Heart left ventricle (tissue), 16 donors: ENCODE results near the gene FYN. TPM values are rescaled to one million over a fixed set of nuclear protein-coding genes. Genes with fewer than 3 reads are reported as not detected.

ENCODE experiments used
- ATAC-seq, 4 donors: fragments of 200-7000 bp; cut with Tn5 transposase; one replicate each; pipeline ENCODE4 v1.9.1; 2020 to 2022; ENCODE audit warnings: moderate library complexity in 4 of 4, mild to moderate bottlenecking in 3 of 4, moderate number of reproducible peaks in 1 of 4
- DNase-seq, 5 donors: peaks; one replicate each; pipeline ENCODE4 v3.0.0-alpha.2; 2020
- H3K27ac ChIP-seq, 12 donors: fragments of 200-600 bp; sonication (generic) in 4 of 12; one replicate each; pipeline versions ENCODE4 v1.5.0 to v1.8.0; 2016 to 2022; ENCODE audit warnings: mild to moderate bottlenecking in 2 of 12
- H3K27me3 ChIP-seq, 9 donors: fragments of 200-600 bp; sonication (generic) in 2 of 9; one replicate each; pipeline versions ENCODE4 v1.5.1 to v1.8.0; 2016 to 2022; ENCODE audit warnings: mild to moderate bottlenecking in 3 of 9
- H3K36me3 ChIP-seq, 9 donors: fragments of 200-600 bp; sonication (generic) in 2 of 9; one replicate each; pipeline versions ENCODE4 v1.5.0 to v1.8.0; 2018 to 2022; ENCODE audit warnings: mild to moderate bottlenecking in 2 of 9
- H3K4me1 ChIP-seq, 12 donors: fragments of 200-600 bp; sonication (generic) in 4 of 12; one replicate each; pipeline versions ENCODE4 v1.5.0 to v1.8.0; 2016 to 2022; ENCODE audit warnings: mild to moderate bottlenecking in 3 of 12
- H3K4me3 ChIP-seq, 12 donors: fragments of 200-600 bp; sonication (generic) in 4 of 12; one replicate each; pipeline versions ENCODE4 v1.5.0 to v1.8.0; 2017 to 2022; ENCODE audit warnings: mild to moderate bottlenecking in 9 of 12, moderate library complexity in 4 of 12
- H3K9me3 ChIP-seq, 12 donors: fragments of 200-600 bp; sonication (generic) in 4 of 12; one replicate each; pipeline versions ENCODE4 v1.5.0 to v1.8.0; 2016 to 2022; ENCODE audit warnings: mild to moderate bottlenecking in 1 of 12
- POLR2A ChIP-seq, 2 donors: fragments of 450-650 bp; IDR thresholded peaks; one replicate each; pipeline ENCODE4 v1.6.1; 2017; ENCODE audit warnings: antibody characterized with exemption in 2 of 2, mild to moderate bottlenecking in 2 of 2, moderate library complexity in 2 of 2
- WGBS, 4 donors: extraction: QIAGEN DNeasy Blood & Tissue Kit in 2 of 4; methylation state at CpG; one replicate each; pipeline versions ENCODE4 v1.1.5 to v1.1.7; 2013 to 2018; 5-methylcytosine and 5-hydroxymethylcytosine counted together
- intact Hi-C, 10 donors: fragments of 100-400 bp; cut with DNase I; formaldehyde crosslinking; loops; one replicate each; pipeline versions ENCODE4 v1.11.1 to v1.14.2; 2022
- polyA plus RNA-seq, 2 donors: library from polyadenylated mRNA; stranded (reverse); fragments of 200-250 nt; gene quantifications; one replicate each; pipeline ENCODE4 v1.2.3, GENCODE V29; 2013
- total RNA-seq, 9 donors: library from RNA; depleted of rRNA in 2 of 9; stranded (reverse); fragments of >200 nt in 2 of 9; fragmentation: NEBNext Ultra II Directional in 3 of 9; extraction: Animal tissue kit (Norgen Biotek cat#: 25700) in 3 of 9; gene quantifications; one replicate each; pipeline versions ENCODE4 v1.1.0 to v1.2.4, GENCODE V29; 2016 to 2023
- TF ChIP-seq, protein P1 (sequence below), 12 donors: fragments of 200-600 bp; sonication (generic) in 4 of 12; IDR thresholded peaks; one replicate each; pipeline versions ENCODE4 v1.5.0 to v1.8.0; 2018 to 2022; ENCODE audit warnings: antibody characterized with exemption in 12 of 12, mild to moderate bottlenecking in 5 of 12
- donor health status: ischemic (EF 13 %, LVEDD 7.1; RV severe dilation, severe dysfunction).
- donor health status: healthy with polysubstance abuse.
- donor health status: DM: no; HTN: yes; CAD: no.
- donor health status: DM: no; HTN: no; CAD: no.
- donor health status: ischemic (EF 25% LVEDD 6.9; RV normal size, moderate dysfunction).
- donor health status: ischemic (EF 25% LVEDD 5.7; RV mildly dilated, moderate dysfunction).
- donor health status: healthy.
- donor health status: DM: yes; HTN: yes; CAD: no.
- donor health status: ischemic (EF 35%, LVEDD 5.7; RV mildly dilated, moderate dysfunction).
- donor health status: nonischemic (EF 11% LVEDD 7.7; RV severe dilation, severe dysfunction).
- donor health status: DM: yes; HTN: yes; CAD: no.
- donor health status: PGD.
- donor health status: ischemic (EF 29% LVEDD 5.4; RV normal size, mild dysfunction).
- donor health status: nonischemic (EF 23%, LVEDD 6.1; RV moderate dilation, normal function).

Gene FYN
- total and polyA plus RNA-seq, 11 donors = 14.7 to 72.4 (median 52.3) TPM

DNA sequence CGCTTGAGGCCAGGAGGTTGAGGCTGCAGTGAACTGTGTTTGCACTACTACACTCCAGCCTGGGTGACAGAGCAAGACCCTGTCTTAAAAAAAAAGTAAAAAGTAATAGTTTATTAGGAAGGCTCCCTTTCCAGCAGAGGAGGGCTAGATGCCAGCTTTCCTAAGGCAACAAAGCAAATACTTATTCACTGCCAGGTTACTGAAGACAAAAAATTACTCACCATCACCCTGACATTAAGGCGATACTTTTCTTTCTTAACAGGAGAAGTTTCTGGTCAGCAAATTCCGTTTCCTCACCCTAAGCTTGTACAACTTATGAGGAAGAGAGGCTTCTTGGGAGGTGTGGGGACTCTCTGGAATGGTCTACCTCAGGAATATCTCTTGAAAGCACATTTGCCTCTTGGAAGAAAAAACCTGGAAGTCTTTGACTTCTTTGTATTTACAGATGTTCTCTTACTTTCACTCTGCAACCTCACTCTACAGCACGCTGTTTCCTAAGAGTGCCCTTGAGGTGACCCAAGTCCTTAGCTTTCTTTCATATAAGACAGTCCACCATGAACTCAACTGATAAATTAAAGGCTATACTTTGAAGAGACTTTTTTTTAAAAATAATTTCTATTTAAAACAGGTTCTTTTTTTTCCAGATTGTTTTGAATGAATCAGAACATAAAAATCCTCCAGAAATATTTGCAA, 214.6 kb downstream of the FYN start:
- TF ChIP-seq, protein P1, sequence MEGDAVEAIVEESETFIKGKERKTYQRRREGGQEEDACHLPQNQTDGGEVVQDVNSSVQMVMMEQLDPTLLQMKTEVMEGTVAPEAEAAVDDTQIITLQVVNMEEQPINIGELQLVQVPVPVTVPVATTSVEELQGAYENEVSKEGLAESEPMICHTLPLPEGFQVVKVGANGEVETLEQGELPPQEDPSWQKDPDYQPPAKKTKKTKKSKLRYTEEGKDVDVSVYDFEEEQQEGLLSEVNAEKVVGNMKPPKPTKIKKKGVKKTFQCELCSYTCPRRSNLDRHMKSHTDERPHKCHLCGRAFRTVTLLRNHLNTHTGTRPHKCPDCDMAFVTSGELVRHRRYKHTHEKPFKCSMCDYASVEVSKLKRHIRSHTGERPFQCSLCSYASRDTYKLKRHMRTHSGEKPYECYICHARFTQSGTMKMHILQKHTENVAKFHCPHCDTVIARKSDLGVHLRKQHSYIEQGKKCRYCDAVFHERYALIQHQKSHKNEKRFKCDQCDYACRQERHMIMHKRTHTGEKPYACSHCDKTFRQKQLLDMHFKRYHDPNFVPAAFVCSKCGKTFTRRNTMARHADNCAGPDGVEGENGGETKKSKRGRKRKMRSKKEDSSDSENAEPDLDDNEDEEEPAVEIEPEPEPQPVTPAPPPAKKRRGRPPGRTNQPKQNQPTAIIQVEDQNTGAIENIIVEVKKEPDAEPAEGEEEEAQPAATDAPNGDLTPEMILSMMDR (IDR thresholded peaks at IDR 0.05) = no peak
- no peak for TF ChIP-seq POLR2A (IDR thresholded peaks at IDR 0.05)
- no peak overlapping the region for H3K4me3 ChIP-seq
- peak overlapping the region in 1 of 12 donors; percentile 48 for H3K27ac ChIP-seq
- H3K27me3 ChIP-seq = no peaks in the 10 kb centered on the region
- peaks cover 0 to 33% (median 20%) of the 10 kb centered on the region in 12 donors for H3K4me1 ChIP-seq
- H3K9me3 ChIP-seq = no peaks in the 10 kb centered on the region
- intact Hi-C loops = no loop called here
- DNase-seq (no peak), ATAC-seq (no peak)
- H3K36me3 ChIP-seq = peaks cover 0 to 25% (median 13%) of the 10 kb centered on the region in 9 donors
- 82 to 94% (median 91%) methylated on average over 4 of the region's 4 CpGs for WGBS, 4 donors

DNA sequence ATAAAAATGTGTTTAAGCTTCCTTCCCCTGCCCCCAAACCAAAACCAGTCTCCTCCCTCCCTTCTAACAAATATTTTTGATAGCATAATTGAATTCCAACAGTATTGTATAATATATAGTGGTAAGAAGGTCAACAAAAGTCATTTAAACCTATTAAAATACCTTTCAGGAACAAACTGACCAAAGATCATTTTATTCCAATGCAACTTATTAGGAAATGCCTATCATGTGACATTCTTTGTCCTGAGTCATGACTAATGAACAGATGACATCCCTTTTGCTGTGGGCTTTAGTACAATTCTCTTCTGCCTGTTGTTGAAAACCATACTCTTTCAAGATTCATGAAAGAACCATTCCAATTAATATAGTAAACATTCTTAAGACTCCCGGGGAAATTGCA, 216.1 kb downstream of the FYN start:
- Histone ChIP-seq H3K9me3 (no peaks in the 10 kb centered on the region), H3K4me3 (no peak overlapping the region), H3K4me1 (peaks cover 0 to 20% (median 6%) of the 10 kb centered on the region in 12 donors), H3K27me3 (no peaks in the 10 kb centered on the region), H3K36me3 (peaks cover 0 to 25% (median 13%) of the 10 kb centered on the region in 9 donors), H3K27ac (no peak overlapping the region)
- DNase-seq (no peak), ATAC-seq (no peak)
- TF ChIP-seq, protein P1 (IDR thresholded peaks at IDR 0.05) = no peak
- no peak for TF ChIP-seq POLR2A (IDR thresholded peaks at IDR 0.05)
- WGBS, 4 donors = 63 to 77% (median 70%) methylated on average over 1 of the region's 1 CpG
- intact Hi-C loops = no loop called here

DNA sequence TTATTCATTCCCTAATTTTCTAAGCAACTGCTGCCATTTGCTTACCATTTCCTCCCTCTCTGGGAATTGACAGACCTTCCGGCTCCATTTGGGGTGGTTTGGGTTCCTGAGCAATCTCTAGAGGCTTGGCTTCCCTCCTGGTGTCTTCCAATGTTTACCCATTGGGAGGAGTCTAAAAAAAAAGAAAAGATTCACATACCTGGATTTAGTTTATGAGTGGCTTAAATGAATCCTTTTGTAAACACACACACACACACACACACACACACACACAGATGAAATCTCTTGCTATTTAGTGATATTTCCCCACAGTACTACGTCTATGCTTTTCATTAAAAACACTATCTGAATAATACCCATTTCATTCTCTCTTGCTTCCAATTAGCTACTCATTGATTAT, 219.3 kb downstream of the FYN start:
- intact Hi-C loops = no loop called here
- TF ChIP-seq, protein P1 (IDR thresholded peaks at IDR 0.05) = no peak
- TF ChIP-seq POLR2A (IDR thresholded peaks at IDR 0.05) = no peak
- peaks cover 0 to 20% (median 0%) of the 10 kb centered on the region in 12 donors for H3K4me1 ChIP-seq
- ATAC-seq = no peak
- no peaks in the 10 kb centered on the region for H3K9me3 ChIP-seq
- 68 to 79% (median 74%) methylated on average over 2 of the region's 2 CpGs for WGBS, 4 donors
- DNase-seq = no peak
- H3K27ac ChIP-seq = no peak overlapping the region
- no peaks in the 10 kb centered on the region for H3K36me3 ChIP-seq
- no peaks in the 10 kb centered on the region for H3K27me3 ChIP-seq
- no peak overlapping the region for H3K4me3 ChIP-seq

DNA sequence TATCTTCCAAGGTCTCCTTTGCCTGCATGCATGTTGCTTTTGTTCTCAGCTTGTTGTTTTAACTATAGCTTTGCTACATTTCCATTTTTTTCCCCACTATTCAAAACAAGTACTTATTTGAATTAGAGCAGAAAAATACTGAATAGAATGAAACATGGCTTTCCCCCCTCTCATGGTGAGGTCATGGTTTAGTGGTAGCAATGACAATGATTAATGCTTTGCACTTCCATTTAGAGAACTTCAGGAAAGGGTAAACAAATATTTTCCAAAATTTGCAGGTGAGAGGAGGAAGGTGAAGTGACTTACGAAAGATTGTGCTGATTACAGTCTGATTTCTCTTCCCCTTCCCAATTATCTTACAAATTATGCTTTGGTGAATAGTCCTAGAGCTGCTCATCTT, 219.8 kb downstream of the FYN start:
- Histone ChIP-seq H3K36me3 (no peaks in the 10 kb centered on the region), H3K9me3 (no peaks in the 10 kb centered on the region), H3K4me3 (no peak overlapping the region), H3K27ac (no peak overlapping the region), H3K4me1 (peaks cover 0 to 15% (median 0%) of the 10 kb centered on the region in 12 donors), H3K27me3 (no peaks in the 10 kb centered on the region)
- 90 to 97% (median 94%) methylated on average over 1 of the region's 1 CpG for WGBS, 4 donors
- TF ChIP-seq POLR2A (IDR thresholded peaks at IDR 0.05) = no peak
- TF ChIP-seq, protein P1 (IDR thresholded peaks at IDR 0.05) = no peak
- intact Hi-C loops = no loop called here
- no peak for ATAC-seq
- DNase-seq = no peak
